HEK293 (cell line): ENCODE results near the gene RHBG.

Experiments
- KLF16 ChIP-seq: fragments of 450-650 bp; formaldehyde crosslinking; IDR thresholded peaks from 2 replicates; pipeline ENCODE4 v1.5.1; 2017; ENCODE audit warnings: missing biosample characterization, missing genetic modification characterization
- ZFP37 ChIP-seq: fragments of 450-650 bp; formaldehyde crosslinking; IDR thresholded peaks from 2 replicates; pipeline ENCODE4 v1.5.1; 2016; ENCODE audit warnings: missing biosample characterization, missing genetic modification characterization
- ZNF174 ChIP-seq: fragments of 450-650 bp; formaldehyde crosslinking; IDR thresholded peaks from 2 replicates; pipeline ENCODE4 v1.5.0; 2017; ENCODE audit warnings: missing biosample characterization, mild to moderate bottlenecking, missing genetic modification characterization
- ZNF837 ChIP-seq: fragments of 450-650 bp; formaldehyde crosslinking; IDR thresholded peaks from 2 replicates; pipeline ENCODE4 v1.5.1; 2016; ENCODE audit warnings: missing biosample characterization, missing genetic modification characterization
- TF ChIP-seq, protein P1 (sequence below): fragments of 450-650 bp; formaldehyde crosslinking; IDR thresholded peaks from 2 replicates; pipeline ENCODE4 v1.5.1; 2016; ENCODE audit warnings: missing biosample characterization, missing genetic modification characterization
- TF ChIP-seq, protein P2 (sequence below): fragments of 450-650 bp; formaldehyde crosslinking; IDR thresholded peaks from 2 replicates; pipeline ENCODE4 v1.5.1; 2016; ENCODE audit warnings: missing biosample characterization, missing genetic modification characterization
- TF ChIP-seq, protein P3 (sequence below): fragments of 450-650 bp; IDR thresholded peaks from 2 replicates; pipeline ENCODE4 v1.5.1; 2018; ENCODE audit warnings: missing biosample characterization, missing genetic modification characterization

DNA sequence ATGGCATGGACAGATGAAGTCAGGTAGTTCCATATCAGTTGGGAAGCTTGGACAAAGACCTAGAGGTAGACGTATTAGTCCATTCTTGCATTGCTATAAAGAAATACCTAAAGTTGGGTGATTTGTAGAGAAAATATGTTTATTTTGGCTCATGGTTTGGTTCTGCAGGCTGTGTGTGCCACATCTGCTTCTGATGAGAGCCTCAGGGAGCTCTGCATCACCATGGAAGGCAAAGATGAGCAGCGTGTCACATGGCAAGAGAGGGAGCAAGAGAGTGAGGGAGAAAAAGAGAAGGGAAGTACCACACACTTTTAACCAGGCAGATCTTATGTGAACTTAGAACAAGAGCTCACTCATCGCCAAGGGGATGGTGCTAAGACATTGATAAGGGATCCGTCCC lies 21.7 kb upstream of the RHBG start:
- TF ChIP-seq KLF16 (tag by site-specific recombination), result no peak
- TF ChIP-seq, protein P1, sequence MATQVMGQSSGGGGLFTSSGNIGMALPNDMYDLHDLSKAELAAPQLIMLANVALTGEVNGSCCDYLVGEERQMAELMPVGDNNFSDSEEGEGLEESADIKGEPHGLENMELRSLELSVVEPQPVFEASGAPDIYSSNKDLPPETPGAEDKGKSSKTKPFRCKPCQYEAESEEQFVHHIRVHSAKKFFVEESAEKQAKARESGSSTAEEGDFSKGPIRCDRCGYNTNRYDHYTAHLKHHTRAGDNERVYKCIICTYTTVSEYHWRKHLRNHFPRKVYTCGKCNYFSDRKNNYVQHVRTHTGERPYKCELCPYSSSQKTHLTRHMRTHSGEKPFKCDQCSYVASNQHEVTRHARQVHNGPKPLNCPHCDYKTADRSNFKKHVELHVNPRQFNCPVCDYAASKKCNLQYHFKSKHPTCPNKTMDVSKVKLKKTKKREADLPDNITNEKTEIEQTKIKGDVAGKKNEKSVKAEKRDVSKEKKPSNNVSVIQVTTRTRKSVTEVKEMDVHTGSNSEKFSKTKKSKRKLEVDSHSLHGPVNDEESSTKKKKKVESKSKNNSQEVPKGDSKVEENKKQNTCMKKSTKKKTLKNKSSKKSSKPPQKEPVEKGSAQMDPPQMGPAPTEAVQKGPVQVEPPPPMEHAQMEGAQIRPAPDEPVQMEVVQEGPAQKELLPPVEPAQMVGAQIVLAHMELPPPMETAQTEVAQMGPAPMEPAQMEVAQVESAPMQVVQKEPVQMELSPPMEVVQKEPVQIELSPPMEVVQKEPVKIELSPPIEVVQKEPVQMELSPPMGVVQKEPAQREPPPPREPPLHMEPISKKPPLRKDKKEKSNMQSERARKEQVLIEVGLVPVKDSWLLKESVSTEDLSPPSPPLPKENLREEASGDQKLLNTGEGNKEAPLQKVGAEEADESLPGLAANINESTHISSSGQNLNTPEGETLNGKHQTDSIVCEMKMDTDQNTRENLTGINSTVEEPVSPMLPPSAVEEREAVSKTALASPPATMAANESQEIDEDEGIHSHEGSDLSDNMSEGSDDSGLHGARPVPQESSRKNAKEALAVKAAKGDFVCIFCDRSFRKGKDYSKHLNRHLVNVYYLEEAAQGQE (tag by site-specific recombination), result no peak
- no peak for TF ChIP-seq ZFP37 (tag by site-specific recombination)
- TF ChIP-seq, protein P2, sequence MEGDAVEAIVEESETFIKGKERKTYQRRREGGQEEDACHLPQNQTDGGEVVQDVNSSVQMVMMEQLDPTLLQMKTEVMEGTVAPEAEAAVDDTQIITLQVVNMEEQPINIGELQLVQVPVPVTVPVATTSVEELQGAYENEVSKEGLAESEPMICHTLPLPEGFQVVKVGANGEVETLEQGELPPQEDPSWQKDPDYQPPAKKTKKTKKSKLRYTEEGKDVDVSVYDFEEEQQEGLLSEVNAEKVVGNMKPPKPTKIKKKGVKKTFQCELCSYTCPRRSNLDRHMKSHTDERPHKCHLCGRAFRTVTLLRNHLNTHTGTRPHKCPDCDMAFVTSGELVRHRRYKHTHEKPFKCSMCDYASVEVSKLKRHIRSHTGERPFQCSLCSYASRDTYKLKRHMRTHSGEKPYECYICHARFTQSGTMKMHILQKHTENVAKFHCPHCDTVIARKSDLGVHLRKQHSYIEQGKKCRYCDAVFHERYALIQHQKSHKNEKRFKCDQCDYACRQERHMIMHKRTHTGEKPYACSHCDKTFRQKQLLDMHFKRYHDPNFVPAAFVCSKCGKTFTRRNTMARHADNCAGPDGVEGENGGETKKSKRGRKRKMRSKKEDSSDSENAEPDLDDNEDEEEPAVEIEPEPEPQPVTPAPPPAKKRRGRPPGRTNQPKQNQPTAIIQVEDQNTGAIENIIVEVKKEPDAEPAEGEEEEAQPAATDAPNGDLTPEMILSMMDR (tag by site-specific recombination), result no peak
- no peak for TF ChIP-seq ZNF174
- TF ChIP-seq, protein P3, sequence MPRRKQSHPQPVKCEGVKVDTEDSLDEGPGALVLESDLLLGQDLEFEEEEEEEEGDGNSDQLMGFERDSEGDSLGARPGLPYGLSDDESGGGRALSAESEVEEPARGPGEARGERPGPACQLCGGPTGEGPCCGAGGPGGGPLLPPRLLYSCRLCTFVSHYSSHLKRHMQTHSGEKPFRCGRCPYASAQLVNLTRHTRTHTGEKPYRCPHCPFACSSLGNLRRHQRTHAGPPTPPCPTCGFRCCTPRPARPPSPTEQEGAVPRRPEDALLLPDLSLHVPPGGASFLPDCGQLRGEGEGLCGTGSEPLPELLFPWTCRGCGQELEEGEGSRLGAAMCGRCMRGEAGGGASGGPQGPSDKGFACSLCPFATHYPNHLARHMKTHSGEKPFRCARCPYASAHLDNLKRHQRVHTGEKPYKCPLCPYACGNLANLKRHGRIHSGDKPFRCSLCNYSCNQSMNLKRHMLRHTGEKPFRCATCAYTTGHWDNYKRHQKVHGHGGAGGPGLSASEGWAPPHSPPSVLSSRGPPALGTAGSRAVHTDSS (tag by site-specific recombination), result no peak
- no peak for TF ChIP-seq ZNF837
